HL-60/S4 (cell line): ENCODE measurements around the gene PIGB.
"Not testable (repeated sequence)": the region's sequence is repeated elsewhere in the genome, so short reads cannot be mapped to it uniquely, and the experiment has no call there.

Experiments
- in situ Hi-C: fragments of 300-500 bp; cut with MboI; formaldehyde crosslinking; loops from 2 replicates; pipeline ENCODE4 v1.14.3; 2022; ENCODE audit warnings: low sequenced_read_pairs

The PIGB gene

GRCh38 chr15:55290528-55291057 is 28.4 kb upstream of the PIGB start:
- in situ Hi-C loops = no loop called here

- in situ Hi-C loops = no loop called here
These were observed 21.7 kb upstream of the PIGB start for GRCh38 chr15:55297315-55297714.

- in situ Hi-C loops = not testable (repeated sequence)
These were observed 16.2 kb upstream of the PIGB start for GRCh38 chr15:55302801-55303200.

GRCh38 chr15:55319537-55320237 is 665 bp downstream of the PIGB start:
- in situ Hi-C loops = no loop called here

- in situ Hi-C loops = no loop called here
These were observed 1.2 kb downstream of the PIGB start for GRCh38 chr15:55320238-55320550.

GRCh38 chr15:55320963-55321362 is 1.9 kb downstream of the PIGB start:
- in situ Hi-C loops = no loop called here

GRCh38 chr15:55322467-55322866 is 3.4 kb downstream of the PIGB start:
- in situ Hi-C loops = no loop called here

- in situ Hi-C loops = no loop called here
These were observed 8.4 kb downstream of the PIGB start for GRCh38 chr15:55327387-55327786.

GRCh38 chr15:55334371-55334770 is 15.3 kb downstream of the PIGB start:
- in situ Hi-C loops = no loop called here

GRCh38 chr15:55334997-55335396 is 16.0 kb downstream of the PIGB start:
- in situ Hi-C loops = no loop called here

GRCh38 chr15:55337160-55337559 is 18.1 kb downstream of the PIGB start:
- in situ Hi-C loops = no loop called here

GRCh38 chr15:55343168-55343567 is 24.1 kb downstream of the PIGB start:
- in situ Hi-C loops = no loop called here

- in situ Hi-C loops = no loop called here
These were observed 25.2 kb downstream of the PIGB start for GRCh38 chr15:55344206-55344605.

- in situ Hi-C loops = no loop called here
These were observed 29.3 kb downstream of the PIGB start for GRCh38 chr15:55348281-55348778.

GRCh38 chr15:55349282-55349681 is 30.3 kb downstream of the PIGB start:
- in situ Hi-C loops = no loop called here

- in situ Hi-C loops = no loop called here
These were observed 34.0 kb downstream of the PIGB start for GRCh38 chr15:55353025-55353424.

- in situ Hi-C loops = no loop called here
These were observed 38.1 kb downstream of the PIGB start for GRCh38 chr15:55356985-55357585.

- in situ Hi-C loops = no loop called here
These were observed 38.8 kb downstream of the PIGB start for GRCh38 chr15:55357774-55358173.

- in situ Hi-C loops = no loop called here
These were observed 39.4 kb downstream of the PIGB start for GRCh38 chr15:55358471-55358870.

GRCh38 chr15:55360256-55360655 is 41.2 kb downstream of the PIGB start:
- in situ Hi-C loops = no loop called here

- in situ Hi-C loops = no loop called here
These were observed 42.0 kb downstream of the PIGB start for GRCh38 chr15:55361048-55361447.

- in situ Hi-C loops = no loop called here
These were observed 43.6 kb downstream of the PIGB start for GRCh38 chr15:55362641-55363040.

GRCh38 chr15:55366981-55367380 is 48.0 kb downstream of the PIGB start:
- in situ Hi-C loops = no loop called here
